H9 (cell line): ENCODE measurements around the gene SLC2A5. TPM values are rescaled to one million over a fixed set of nuclear protein-coding genes. Genes with fewer than 3 reads are reported as not detected.

Experiments
- DNase-seq: peaks from one replicate; pipeline ENCODE4 v3.0.0-alpha.2; 2017
- H2AFZ ChIP-seq: one replicate; pipeline ENCODE4 v1.6.1; 2013; ENCODE audit warnings: mild to moderate bottlenecking, low read length, control low read depth, moderate library complexity
- H2AK5ac ChIP-seq: 2 replicates; pipeline ENCODE4 v1.6.1; 2013; ENCODE audit warnings: low read length, control low read depth, mixed read lengths; ENCODE audit not compliant: insufficient read length
- H2BK120ac ChIP-seq: one replicate; pipeline ENCODE4 v1.6.1; 2013; ENCODE audit warnings: low read depth, mild to moderate bottlenecking, low read length, control low read depth, inconsistent platforms; ENCODE audit not compliant: poor library complexity, severe bottlenecking
- H2BK12ac ChIP-seq: 2 replicates; pipeline ENCODE4 v1.6.1; 2013; ENCODE audit warnings: low read length, control low read depth, mixed read lengths, low read depth; ENCODE audit not compliant: insufficient read length
- H2BK15ac ChIP-seq: 2 replicates; pipeline ENCODE4 v1.6.1; 2013; ENCODE audit warnings: low read depth, low read length, control low read depth
- H2BK20ac ChIP-seq: one replicate; pipeline ENCODE4 v1.6.1; 2013; ENCODE audit warnings: low read depth, mild to moderate bottlenecking, low read length, control low read depth, inconsistent platforms; ENCODE audit not compliant: poor library complexity, severe bottlenecking
- H2BK5ac ChIP-seq: 2 replicates; pipeline ENCODE4 v1.6.1; 2013; ENCODE audit warnings: low read length, control low read depth, mixed read lengths; ENCODE audit not compliant: insufficient read length
- H3K14ac ChIP-seq: 2 replicates; pipeline ENCODE4 v1.6.1; 2013; ENCODE audit warnings: low read length, control low read depth; ENCODE audit not compliant: insufficient read depth
- H3K18ac ChIP-seq: 2 replicates; pipeline ENCODE4 v1.6.1; 2013; ENCODE audit warnings: low read depth, mild to moderate bottlenecking, mixed read lengths, low read length, control low read depth; ENCODE audit not compliant: insufficient read length
- H3K23ac ChIP-seq: 2 replicates; pipeline ENCODE4 v1.6.1; 2013; ENCODE audit warnings: low read length, control low read depth, mixed read lengths, low read depth; ENCODE audit not compliant: insufficient read length
- H3K23me2 ChIP-seq: 2 replicates; pipeline ENCODE4 v1.6.1; 2013; ENCODE audit warnings: low read depth, mild to moderate bottlenecking, mixed read lengths, low read length, control low read depth; ENCODE audit not compliant: insufficient read length, poor library complexity, severe bottlenecking
- H3K27ac ChIP-seq: 2 replicates; pipeline ENCODE4 v1.5.1; 2013; ENCODE audit warnings: low read length, control low read depth, mixed read lengths, low read depth; ENCODE audit not compliant: insufficient read length
- H3K27me3 ChIP-seq: 2 replicates; pipeline ENCODE4 v1.6.1; 2013; ENCODE audit warnings: low read length, control low read depth, inconsistent platforms; ENCODE audit not compliant: insufficient read depth
- H3K4ac ChIP-seq: 2 replicates; pipeline ENCODE4 v1.6.1; 2013; ENCODE audit warnings: low read depth, mild to moderate bottlenecking, control low read depth, inconsistent platforms, low read length, moderate library complexity
- H3K4me1 ChIP-seq: 2 replicates; pipeline ENCODE4 v1.6.1; 2013; ENCODE audit warnings: low read length, control low read depth, inconsistent platforms; ENCODE audit not compliant: insufficient read depth
- H3K4me2 ChIP-seq: 2 replicates; pipeline ENCODE4 v1.6.1; 2013; ENCODE audit warnings: low read length, control low read depth, mixed read lengths; ENCODE audit not compliant: insufficient read length, insufficient read depth
- H3K56ac ChIP-seq: 2 replicates; pipeline ENCODE4 v1.6.1; 2013; ENCODE audit warnings: low read depth, mild to moderate bottlenecking, mixed read lengths, low read length, control low read depth; ENCODE audit not compliant: insufficient read length
- H3K79me1 ChIP-seq: 2 replicates; pipeline ENCODE4 v1.6.1; 2013; ENCODE audit warnings: low read depth, mild to moderate bottlenecking, moderate library complexity, low read length, control low read depth, inconsistent platforms; ENCODE audit not compliant: insufficient read depth, poor library complexity, severe bottlenecking
- H3K79me2 ChIP-seq: 2 replicates; pipeline ENCODE4 v1.6.1; 2013; ENCODE audit warnings: low read length, control low read depth, inconsistent platforms; ENCODE audit not compliant: insufficient read depth
- H3K9ac ChIP-seq: 2 replicates; pipeline ENCODE4 v1.6.1; 2013; ENCODE audit warnings: low read length, control low read depth, mixed read lengths; ENCODE audit not compliant: insufficient read length; ENCODE audit errors: extremely low read depth
- H3K9me3 ChIP-seq: one replicate; pipeline ENCODE4 v1.6.1; 2013; ENCODE audit warnings: low read depth, low read length, inconsistent platforms; ENCODE audit not compliant: control insufficient read depth
- H3T11ph ChIP-seq: one replicate; pipeline ENCODE4 v1.6.1; 2013; ENCODE audit warnings: mild to moderate bottlenecking, low read length, control low read depth, inconsistent platforms
- H4K20me1 ChIP-seq: one replicate; pipeline ENCODE4 v1.6.1; 2013; ENCODE audit not compliant: control insufficient read depth, insufficient read length, insufficient read depth
- H4K5ac ChIP-seq: 2 replicates; pipeline ENCODE4 v1.6.1; 2013; ENCODE audit warnings: low read depth, mild to moderate bottlenecking, mixed read lengths, low read length, control low read depth; ENCODE audit not compliant: insufficient read length
- H4K8ac ChIP-seq: replicated peaks from 2 replicates; pipeline ENCODE4 v1.6.1; 2013; ENCODE audit warnings: low read length, control low read depth, mixed read lengths, low read depth; ENCODE audit not compliant: insufficient read length
- H4K91ac ChIP-seq: 2 replicates; pipeline ENCODE4 v1.6.1; 2013; ENCODE audit warnings: low read depth, mild to moderate bottlenecking, moderate library complexity, mixed read lengths, low read length, control low read depth; ENCODE audit not compliant: insufficient read length
- H3K27ac Mint-ChIP-seq, 3 experiments: 2 replicates in 2 of 3; 3 replicates in 1 of 3; pipeline ENCODE4 v1.8.0; 2020 to 2021; ENCODE audit warnings: mixed read lengths in 3 of 3, mild to moderate bottlenecking in 1 of 3, moderate library complexity in 1 of 3
- H3K27me3 Mint-ChIP-seq: 2 replicates; pipeline ENCODE4 v1.8.0; 2021; ENCODE audit warnings: low read depth, mild to moderate bottlenecking, moderate library complexity, mixed read lengths
- H3K36me3 Mint-ChIP-seq, 3 experiments: 2 replicates in 2 of 3; 3 replicates in 1 of 3; pipeline ENCODE4 v1.8.0; 2020 to 2021; ENCODE audit warnings: low read depth in 3 of 3, mixed read lengths in 3 of 3; ENCODE audit not compliant: insufficient read depth in 1 of 3
- H3K4me1 Mint-ChIP-seq, 2 experiments: 2 replicates each; pipeline ENCODE4 v1.8.0; 2020; ENCODE audit warnings: mixed read lengths in 2 of 2
- H3K4me3 Mint-ChIP-seq, 2 experiments: 2 replicates in 1 of 2; 3 replicates in 1 of 2; pipeline ENCODE4 v1.8.0; 2020 to 2021; ENCODE audit warnings: mild to moderate bottlenecking in 2 of 2, mixed read lengths in 2 of 2, moderate library complexity in 1 of 2
- H3K9me3 Mint-ChIP-seq, 2 experiments: 2 replicates in 1 of 2; 3 replicates in 1 of 2; pipeline ENCODE4 v1.8.0; 2020; ENCODE audit warnings: mild to moderate bottlenecking in 2 of 2, mixed read lengths in 2 of 2, moderate library complexity in 1 of 2
- WGBS: extraction: QIAGEN DNeasy Blood & Tissue Kit; methylation state at CpG from one replicate; pipeline ENCODE4 v1.1.7; 2013; ENCODE audit warnings: missing lambda C conversion rate, low lambda C conversion rate, mixed read lengths; ENCODE audit not compliant: insufficient read length; ENCODE audit errors: extremely low coverage; 5-methylcytosine and 5-hydroxymethylcytosine counted together
- total RNA-seq: library from RNA; stranded (reverse); gene quantifications from 2 replicates; pipeline ENCODE4 v1.2.1, GENCODE V29; 2021
- TF ChIP-seq, protein P1 (sequence below): fragments of 200-600 bp; sonication (generic); conservative IDR thresholded peaks from 3 replicates; pipeline ENCODE4 v1.8.0; 2021; ENCODE audit warnings: antibody characterized with exemption, mild to moderate bottlenecking

SLC2A5 gene
- total RNA-seq, 1 experiment from 2014 or later: not detected

GRCh38 chr1:9111357-9111691, 41.9 kb upstream of the SLC2A5 start:
- no peak overlapping the region for H3K23ac ChIP-seq
- no peaks in the 10 kb centered on the region for H4K20me1 ChIP-seq
- H3K27me3 Mint-ChIP-seq: no peaks in the 10 kb centered on the region
- H3K4me1 ChIP-seq: no peaks in the 10 kb centered on the region
- no peaks in the 10 kb centered on the region for H3K23me2 ChIP-seq
- no peak overlapping the region for H3T11ph ChIP-seq
- no peak for DNase-seq
- H4K91ac ChIP-seq: no peak overlapping the region
- H2BK5ac ChIP-seq: no peak overlapping the region
- H4K5ac ChIP-seq: no peak overlapping the region
- no peaks in the 10 kb centered on the region for H3K9me3 ChIP-seq
- no peak overlapping the region for H3K4me2 ChIP-seq
- H3K56ac ChIP-seq: no peak overlapping the region
- H2AK5ac ChIP-seq: no peak overlapping the region
- H2BK120ac ChIP-seq: no peak overlapping the region
- H2BK12ac ChIP-seq: no peak overlapping the region
- no peak overlapping the region for H3K18ac ChIP-seq
- H2BK15ac ChIP-seq: no peak overlapping the region
- H4K8ac ChIP-seq: no peak overlapping the region
- no CpG with 5 or more reads among the region's 13 CpGs for WGBS
- H3K4me1 Mint-ChIP-seq: peaks cover 0 to 12% of the 10 kb centered on the region in 2 experiments; a peak in 2 of 4 replicates
- no peak overlapping the region for H2AFZ ChIP-seq
- no peaks in the 10 kb centered on the region for H3K79me1 ChIP-seq
- H3K27ac Mint-ChIP-seq: no peak overlapping the region; a peak in 1 of 7 replicates
- no peaks in the 10 kb centered on the region for H3K79me2 ChIP-seq
- no peak overlapping the region; a peak in 1 of 5 replicates for H3K4me3 Mint-ChIP-seq
- H3K14ac ChIP-seq: no peak overlapping the region
- no peaks in the 10 kb centered on the region; a peak in 1 of 7 replicates for H3K36me3 Mint-ChIP-seq
- H2BK20ac ChIP-seq: no peak overlapping the region
- no peaks in the 10 kb centered on the region for H3K27me3 ChIP-seq
- H3K27ac ChIP-seq: no peak overlapping the region
- H3K9ac ChIP-seq: no peak overlapping the region
- 0 out of 5 replicates have a peak, but pooled peaks cover 0 to 2% of the 10 kb centered on the region in 2 experiments for H3K9me3 Mint-ChIP-seq
- H3K4ac ChIP-seq: no peak overlapping the region
- TF ChIP-seq, protein P1, sequence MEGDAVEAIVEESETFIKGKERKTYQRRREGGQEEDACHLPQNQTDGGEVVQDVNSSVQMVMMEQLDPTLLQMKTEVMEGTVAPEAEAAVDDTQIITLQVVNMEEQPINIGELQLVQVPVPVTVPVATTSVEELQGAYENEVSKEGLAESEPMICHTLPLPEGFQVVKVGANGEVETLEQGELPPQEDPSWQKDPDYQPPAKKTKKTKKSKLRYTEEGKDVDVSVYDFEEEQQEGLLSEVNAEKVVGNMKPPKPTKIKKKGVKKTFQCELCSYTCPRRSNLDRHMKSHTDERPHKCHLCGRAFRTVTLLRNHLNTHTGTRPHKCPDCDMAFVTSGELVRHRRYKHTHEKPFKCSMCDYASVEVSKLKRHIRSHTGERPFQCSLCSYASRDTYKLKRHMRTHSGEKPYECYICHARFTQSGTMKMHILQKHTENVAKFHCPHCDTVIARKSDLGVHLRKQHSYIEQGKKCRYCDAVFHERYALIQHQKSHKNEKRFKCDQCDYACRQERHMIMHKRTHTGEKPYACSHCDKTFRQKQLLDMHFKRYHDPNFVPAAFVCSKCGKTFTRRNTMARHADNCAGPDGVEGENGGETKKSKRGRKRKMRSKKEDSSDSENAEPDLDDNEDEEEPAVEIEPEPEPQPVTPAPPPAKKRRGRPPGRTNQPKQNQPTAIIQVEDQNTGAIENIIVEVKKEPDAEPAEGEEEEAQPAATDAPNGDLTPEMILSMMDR: no peak
